Activated CD4-positive, alpha-beta memory T cell treated with anti-CD3 and anti-CD28 coated beads for 36 hours (primary cell): ENCODE results near the gene IFI27. TPM values are rescaled to one million over a fixed set of nuclear protein-coding genes. Genes with fewer than 3 reads are reported as not detected.

ENCODE experiments used
- CTCF ChIA-PET: fragments of 350-600 bp; sonication (Branson Sonifier 250); formaldehyde crosslinking; loops from one replicate; lab custom pipeline; 2021; ENCODE audit warnings: antibody characterized with exemption, inconsistent platforms; lab: Charles Lee
- POLR2A ChIA-PET: fragments of 350-600 bp; sonication (Branson Sonifier 250); formaldehyde crosslinking; loops from one replicate; lab custom pipeline; 2021; ENCODE audit warnings: antibody characterized with exemption; lab: Charles Lee
- DNase-seq: peaks from one replicate; pipeline ENCODE4 v3.0.0-alpha.2; 2020
- H3K27ac Mint-ChIP-seq: one replicate; pipeline ENCODE4 v1.8.0; 2021; ENCODE audit warnings: mixed read lengths
- H3K27me3 Mint-ChIP-seq: one replicate; pipeline ENCODE4 v1.8.0; 2021; ENCODE audit warnings: mixed read lengths
- H3K36me3 Mint-ChIP-seq: one replicate; pipeline ENCODE4 v1.8.0; 2021; ENCODE audit warnings: mixed read lengths
- H3K4me1 Mint-ChIP-seq: one replicate; pipeline ENCODE4 v1.8.0; 2021; ENCODE audit warnings: low read depth, mixed read lengths
- H3K4me3 Mint-ChIP-seq: one replicate; pipeline ENCODE4 v1.8.0; 2021; ENCODE audit warnings: mild to moderate bottlenecking, mixed read lengths
- H3K9me3 Mint-ChIP-seq: one replicate; pipeline ENCODE4 v1.8.0; 2021; ENCODE audit warnings: mixed read lengths
- intact Hi-C: fragments of 100-400 bp; cut with micrococcal nuclease; formaldehyde crosslinking; loops from one replicate; pipeline ENCODE4 v1.15.1; 2023
- total RNA-seq, 2 experiments: library from RNA; stranded (reverse); gene quantifications; one replicate each; pipeline ENCODE4 v1.2.3, GENCODE V29; 2021

Gene IFI27
- total RNA-seq, 2 experiments from 2014 or later, result 2.3 to 3.1 TPM

DNA sequence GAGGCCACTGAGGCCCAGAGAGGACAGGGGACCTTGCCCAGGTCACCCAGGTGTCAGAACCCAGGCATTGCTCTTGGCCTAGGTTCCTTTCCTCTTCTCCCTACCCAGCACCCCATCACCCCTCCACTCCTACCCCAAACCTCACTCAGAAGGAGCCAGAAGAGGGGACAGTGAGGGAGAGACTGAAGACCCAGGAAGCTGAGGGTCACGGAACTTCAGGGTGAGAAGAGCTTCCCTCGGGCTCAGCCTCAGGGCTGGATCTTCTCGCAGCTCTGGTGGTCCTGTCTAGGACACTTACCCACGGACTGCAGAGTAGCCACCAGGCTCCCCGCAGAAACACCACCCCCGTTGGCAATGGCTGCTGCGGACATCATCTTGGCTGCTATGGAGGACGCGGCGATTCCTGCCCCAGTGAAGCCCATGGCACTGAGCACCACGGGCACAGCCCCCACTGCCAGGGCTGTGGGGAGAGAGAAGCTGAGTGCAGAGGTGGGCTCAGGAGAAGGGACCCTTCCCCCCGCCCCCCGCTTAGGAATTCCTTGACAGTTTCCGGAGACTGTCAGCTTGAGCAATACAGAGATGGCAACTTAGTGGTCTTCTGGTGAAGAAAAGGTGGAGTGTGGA is 17.8 kb downstream of the IFI27 start:
- no peak overlapping the region for H3K27ac Mint-ChIP-seq
- intact Hi-C loops, result loop anchor here (5.0 kb wide), 1 partner anchor 166 kb away; no protein-coding TSS in a partner anchor
- DNase-seq, result no peak
- CTCF ChIA-PET, result interaction anchor here (0.6 to 6.8 kb wide), 17 partner anchors 8 to 812 kb away, joined by 3 to 64 read pairs (median 4); no protein-coding TSS in a partner anchor
- no peaks in the 10 kb centered on the region for H3K27me3 Mint-ChIP-seq
- no peaks in the 10 kb centered on the region for H3K9me3 Mint-ChIP-seq
- H3K4me1 Mint-ChIP-seq, result peaks cover 12% of the 10 kb centered on the region
- POLR2A ChIA-PET, result interaction anchor here (2.0 kb wide), 1 partner anchor 47 kb away, joined by 8 read pairs; the partner anchor contains the start of genes DDX24 and IFI27L1
- H3K4me3 Mint-ChIP-seq, result peak overlapping the region; percentile 85
- H3K36me3 Mint-ChIP-seq, result peaks cover 2% of the 10 kb centered on the region

GRCh38 chr14:94129111-94129757 is 18.7 kb downstream of the IFI27 start, which contains the start of gene IFI27L2:
TSS of gene IFI27L2 (minus strand) at chr14:94129604. CDS start at chr14:94129564, 40 bp downstream.
- intact Hi-C loops, result loop anchor here (1.0 to 5.0 kb wide), 3 partner anchors 48 to 167 kb away; partner anchors contain the start of genes DDX24 and IFI27L1
- no peaks in the 10 kb centered on the region for H3K9me3 Mint-ChIP-seq
- H3K27me3 Mint-ChIP-seq, result no peaks in the 10 kb centered on the region
- peak within 1 kb of the TSS; percentile 85 for H3K4me3 Mint-ChIP-seq
- peaks cover 12% of the 10 kb centered on the region for H3K4me1 Mint-ChIP-seq
- peak; percentile 85 for DNase-seq
- H3K27ac Mint-ChIP-seq, result peak within 1 kb of the TSS; percentile 76
- H3K36me3 Mint-ChIP-seq, result peaks cover 2% of the 10 kb centered on the region
- POLR2A ChIA-PET, result interaction anchor here (2.0 kb wide), 1 partner anchor 48 kb away, joined by 8 read pairs; the partner anchor contains the start of genes DDX24 and IFI27L1
- CTCF ChIA-PET, result interaction anchor here (0.8 to 6.8 kb wide), 15 partner anchors 7 to 420 kb away, joined by 3 to 64 read pairs (median 5); no protein-coding TSS in a partner anchor

- Mint-ChIP-seq H3K9me3 (no peaks in the 10 kb centered on the region), H3K4me1 (peaks cover 12% of the 10 kb centered on the region), H3K36me3 (peaks cover 2% of the 10 kb centered on the region), H3K4me3 (peak overlapping the region; percentile 85), H3K27ac (peak overlapping the region; percentile 21), H3K27me3 (no peaks in the 10 kb centered on the region)
- DNase-seq, result peak; percentile 52
- intact Hi-C loops, result loop anchor here (1.0 to 10.0 kb wide), 4 partner anchors 49 to 175 kb away; partner anchors contain the start of genes DDX24 and IFI27L1
- ChIA-PET CTCF (interaction anchor here (0.8 to 6.8 kb wide), 12 partner anchors 8 to 419 kb away, joined by 3 to 64 read pairs (median 4); no protein-coding TSS in a partner anchor), POLR2A (interaction anchor here (2.0 kb wide), 1 partner anchor 48 kb away, joined by 8 read pairs; the partner anchor contains the start of genes DDX24 and IFI27L1)
These were observed 19.4 kb downstream of the IFI27 start for GRCh38 chr14:94129758-94130414.

GRCh38 chr14:94132285-94132887 is 21.9 kb downstream of the IFI27 start:
- ChIA-PET CTCF (interaction anchor here (0.7 to 6.8 kb wide), 45 partner anchors 10 to 1638 kb away, joined by 3 to 64 read pairs (median 5); partner anchors contain the start of genes DDX24, IFI27L1 and PPP4R4), POLR2A (no interaction called here)
- intact Hi-C loops, result loop anchor here (1.0 to 10.0 kb wide), 4 partner anchors 48 to 417 kb away; no protein-coding TSS in a partner anchor
- Mint-ChIP-seq H3K36me3 (no peaks in the 10 kb centered on the region), H3K4me3 (no peak overlapping the region), H3K4me1 (peaks cover 15% of the 10 kb centered on the region), H3K9me3 (peaks cover 10% of the 10 kb centered on the region), H3K27me3 (no peaks in the 10 kb centered on the region), H3K27ac (peak overlapping the region; percentile 13)
- DNase-seq, result peak; percentile 68

GRCh38 chr14:94135476-94135875 is 24.9 kb downstream of the IFI27 start:
- H3K27ac Mint-ChIP-seq, result no peak overlapping the region
- H3K9me3 Mint-ChIP-seq, result peaks cover 10% of the 10 kb centered on the region
- ChIA-PET POLR2A (no interaction called here), CTCF (interaction anchor here (1.2 to 10.4 kb wide), 2 partner anchors 99 to 196 kb away, joined by 3 to 187 read pairs; no protein-coding TSS in a partner anchor)
- H3K27me3 Mint-ChIP-seq, result no peaks in the 10 kb centered on the region
- peak; percentile 20 for DNase-seq
- H3K36me3 Mint-ChIP-seq, result no peaks in the 10 kb centered on the region
- H3K4me1 Mint-ChIP-seq, result peaks cover 3% of the 10 kb centered on the region
- intact Hi-C loops, result loop anchor here (10.0 kb wide), 1 partner anchor 169 kb away; no protein-coding TSS in a partner anchor
- no peak overlapping the region for H3K4me3 Mint-ChIP-seq

GRCh38 chr14:94136575-94137331 is 26.2 kb downstream of the IFI27 start:
- DNase-seq, result peak; percentile 93
- H3K4me3 Mint-ChIP-seq, result no peak overlapping the region
- H3K27ac Mint-ChIP-seq, result no peak overlapping the region
- no peaks in the 10 kb centered on the region for H3K27me3 Mint-ChIP-seq
- no peaks in the 10 kb centered on the region for H3K36me3 Mint-ChIP-seq
- H3K4me1 Mint-ChIP-seq, result peaks cover 3% of the 10 kb centered on the region
- POLR2A ChIA-PET, result interaction anchor here (1.1 to 1.3 kb wide), 2 partner anchors 77 to 100 kb away, joined by 3 to 4 read pairs; no protein-coding TSS in a partner anchor
- H3K9me3 Mint-ChIP-seq, result peaks cover 10% of the 10 kb centered on the region
- CTCF ChIA-PET, result interaction anchor here (0.6 to 10.4 kb wide), 67 partner anchors 8 to 469 kb away, joined by 3 to 187 read pairs (median 5); partner anchors contain the start of genes ASB2, DDX24, IFI27L1 and PPP4R4
- intact Hi-C loops, result loop anchor here (1.0 to 10.0 kb wide), 4 partner anchors 24 to 168 kb away; no protein-coding TSS in a partner anchor

GRCh38 chr14:94138251-94138650 is 27.7 kb downstream of the IFI27 start:
- POLR2A ChIA-PET, result no interaction called here
- H3K36me3 Mint-ChIP-seq, result no peaks in the 10 kb centered on the region

DNA sequence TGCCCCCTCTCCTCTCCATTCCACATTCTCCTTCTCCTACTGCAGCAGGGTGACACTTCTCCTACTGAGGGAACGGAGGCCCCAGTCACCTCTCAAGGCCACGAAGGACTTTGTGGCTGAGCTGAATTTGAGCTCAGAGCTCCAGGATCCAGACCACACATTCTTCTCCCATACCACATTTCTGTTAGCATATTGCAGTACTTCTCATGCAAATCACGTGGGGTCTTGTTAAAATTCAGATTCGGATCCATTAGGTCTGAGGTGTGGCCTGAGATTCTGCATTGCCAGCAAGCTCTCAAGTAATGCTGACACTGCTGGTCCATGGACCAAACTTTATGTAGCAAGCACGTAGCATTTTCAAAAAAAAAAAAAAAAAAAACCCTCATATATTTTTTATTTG is 28.5 kb downstream of the IFI27 start:
- H3K27me3 Mint-ChIP-seq, result no peaks in the 10 kb centered on the region
- no peaks in the 10 kb centered on the region for H3K36me3 Mint-ChIP-seq
- H3K4me3 Mint-ChIP-seq, result no peak overlapping the region
- intact Hi-C loops, result loop anchor here (10.0 kb wide), 1 partner anchor 166 kb away; no protein-coding TSS in a partner anchor
- CTCF ChIA-PET, result interaction anchor here (3.3 to 10.4 kb wide), 3 partner anchors 42 to 347 kb away, joined by 24 to 187 read pairs (median 82); no protein-coding TSS in a partner anchor
- no peak for DNase-seq
- H3K9me3 Mint-ChIP-seq, result peaks cover 10% of the 10 kb centered on the region
- POLR2A ChIA-PET, result no interaction called here
- H3K27ac Mint-ChIP-seq, result no peak overlapping the region
- H3K4me1 Mint-ChIP-seq, result peaks cover 3% of the 10 kb centered on the region

More at GRCh38 chr14:94138251-94138650, 27.7 kb downstream of the IFI27 start:
- Mint-ChIP-seq H3K4me3 (no peak overlapping the region), H3K27me3 (no peaks in the 10 kb centered on the region), H3K27ac (no peak overlapping the region), H3K9me3 (peaks cover 10% of the 10 kb centered on the region), H3K4me1 (peaks cover 3% of the 10 kb centered on the region)
- intact Hi-C loops, result loop anchor here (10.0 kb wide), 1 partner anchor 167 kb away; no protein-coding TSS in a partner anchor
- CTCF ChIA-PET, result interaction anchor here (0.9 to 10.4 kb wide), 9 partner anchors 9 to 347 kb away, joined by 3 to 187 read pairs (median 24); partner anchors contain the start of gene IFI27L2
- DNase-seq, result no peak

DNA sequence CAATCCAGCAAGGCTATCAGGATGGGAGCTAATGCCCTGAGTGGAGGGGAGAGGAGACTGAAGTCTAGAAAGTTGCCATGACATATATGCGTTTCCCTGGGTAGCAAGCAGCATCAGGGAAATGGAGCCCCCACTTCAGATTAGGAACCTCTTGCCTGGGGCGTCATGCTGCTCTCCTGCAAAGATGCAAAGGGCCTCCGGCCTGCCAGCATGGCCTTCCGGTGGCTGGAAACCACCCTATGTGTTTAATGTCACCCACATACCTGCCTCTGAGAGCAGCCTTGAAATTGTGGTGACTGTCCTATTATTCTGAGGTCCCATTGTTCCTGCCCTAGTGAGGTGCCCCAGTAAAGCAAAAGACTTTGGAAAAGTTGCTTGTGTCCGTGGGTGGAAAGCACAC is 28.9 kb downstream of the IFI27 start:
- Mint-ChIP-seq H3K4me3 (no peak overlapping the region), H3K4me1 (peaks cover 3% of the 10 kb centered on the region)
- CTCF ChIA-PET, result interaction anchor here (3.5 to 10.4 kb wide), 2 partner anchors 42 to 103 kb away, joined by 82 to 187 read pairs; no protein-coding TSS in a partner anchor

DNA sequence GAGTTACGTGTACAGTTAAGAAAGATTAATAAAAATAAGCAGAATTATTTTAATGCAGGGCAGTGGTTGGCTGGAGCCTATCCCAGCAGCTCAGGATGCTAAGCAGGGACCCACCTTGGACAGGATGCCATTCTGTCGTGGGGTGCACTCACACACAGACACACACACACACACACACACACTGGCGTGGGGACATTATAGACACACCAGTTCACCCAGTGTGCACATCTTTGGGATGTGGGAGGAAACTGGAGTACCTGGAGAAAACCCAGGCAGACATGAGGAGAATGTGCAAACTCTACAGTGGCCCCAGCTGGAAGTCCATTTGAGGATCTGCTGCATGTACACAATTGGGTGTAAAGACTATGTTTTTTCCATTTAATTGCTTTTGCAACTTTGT is 31.7 kb downstream of the IFI27 start:
- POLR2A ChIA-PET, result no interaction called here
- H3K9me3 Mint-ChIP-seq, result no peaks in the 10 kb centered on the region
- intact Hi-C loops, result no loop called here
- no peak for DNase-seq
- H3K27me3 Mint-ChIP-seq, result no peaks in the 10 kb centered on the region
- CTCF ChIA-PET, result interaction anchor here (0.9 to 10.4 kb wide), 6 partner anchors 10 to 344 kb away, joined by 3 to 187 read pairs (median 6); no protein-coding TSS in a partner anchor
- H3K27ac Mint-ChIP-seq, result no peak overlapping the region
- H3K4me3 Mint-ChIP-seq, result no peak overlapping the region
- no peaks in the 10 kb centered on the region for H3K36me3 Mint-ChIP-seq
- H3K4me1 Mint-ChIP-seq, result peaks cover 14% of the 10 kb centered on the region

More for the DNA sequence above, 28.9 kb downstream of the IFI27 start:
- no peak for DNase-seq
- intact Hi-C loops, result loop anchor here (10.0 kb wide), 1 partner anchor 165 kb away; no protein-coding TSS in a partner anchor
- POLR2A ChIA-PET, result no interaction called here
- no peaks in the 10 kb centered on the region for H3K36me3 Mint-ChIP-seq
- H3K27me3 Mint-ChIP-seq, result no peaks in the 10 kb centered on the region
- H3K27ac Mint-ChIP-seq, result no peak overlapping the region
- H3K9me3 Mint-ChIP-seq, result peaks cover 10% of the 10 kb centered on the region
